Keratinocyte (primary cell): ENCODE data around the gene DUSP5. TPM values are rescaled to one million over a fixed set of nuclear protein-coding genes. Genes with fewer than 3 reads are reported as not detected.
"Not testable (repeated sequence)": the region's sequence is repeated elsewhere in the genome, so short reads cannot be mapped to it uniquely, and the experiment has no call there.

Source experiments
- DNase-seq: peaks from one replicate; pipeline ENCODE4 v3.0.0-alpha.2; 2011; ENCODE audit warnings: low read depth, missing footprints, low spot score
- FAIRE-seq: peaks from 2 replicates; lab custom pipeline; 2011; peaks lifted over from hg19 to GRCh38; lab: Jason Lieb, UNC
- H2AFZ ChIP-seq: 2 replicates; pipeline ENCODE4 v1.6.0; 2012; ENCODE audit warnings: low read length, control low read depth, inconsistent platforms; ENCODE audit not compliant: control insufficient read depth
- H3K27ac ChIP-seq: 2 replicates; pipeline ENCODE4 v1.5.1; 2011; ENCODE audit warnings: low read length; ENCODE audit not compliant: control insufficient read depth, insufficient read depth
- H3K27me3 ChIP-seq: 3 replicates; pipeline ENCODE4 v1.6.0; 2011; ENCODE audit warnings: low read length; ENCODE audit not compliant: control insufficient read depth, insufficient read depth; ENCODE audit errors: extremely low read depth
- H3K36me3 ChIP-seq, 2 experiments: 2 replicates in 1 of 2; 3 replicates in 1 of 2; pipeline ENCODE4 v1.5.1; 2011; ENCODE audit warnings: low read length in 2 of 2, mild to moderate bottlenecking in 1 of 2; ENCODE audit not compliant: control insufficient read depth in 2 of 2, insufficient read depth in 2 of 2; ENCODE audit errors: extremely low read depth in 1 of 2
- H3K4me1 ChIP-seq: 3 replicates; pipeline ENCODE4 v1.5.1; 2011; ENCODE audit warnings: low read length; ENCODE audit not compliant: control insufficient read depth, insufficient read depth; ENCODE audit errors: extremely low read depth
- H3K4me2 ChIP-seq: 3 replicates; pipeline ENCODE4 v1.6.0; 2011; ENCODE audit warnings: low read depth, low read length; ENCODE audit not compliant: control insufficient read depth, insufficient read depth; ENCODE audit errors: extremely low read depth
- H3K4me3 ChIP-seq, 3 experiments: fragments of 200-600 bp in 1 of 3; sonication (generic) in 1 of 3; 2 replicates in 2 of 3; 3 replicates in 1 of 3; pipeline ENCODE4 v1.5.1; 2011 to 2016; ENCODE audit warnings: low read length in 3 of 3, mild to moderate bottlenecking in 3 of 3, control low read depth in 2 of 3, inconsistent platforms in 1 of 3, low read depth in 1 of 3, mixed read lengths in 1 of 3, mixed run types in 1 of 3, moderate library complexity in 1 of 3; ENCODE audit not compliant: control insufficient read depth in 2 of 3, insufficient read depth in 2 of 3; ENCODE audit errors: extremely low read depth in 1 of 3
- H3K79me2 ChIP-seq: 2 replicates; pipeline ENCODE4 v1.6.0; 2012; ENCODE audit warnings: low read length; ENCODE audit not compliant: control insufficient read depth, insufficient read depth
- H3K9ac ChIP-seq: 3 replicates; pipeline ENCODE4 v1.6.0; 2011; ENCODE audit warnings: low read length; ENCODE audit not compliant: control insufficient read depth, insufficient read depth; ENCODE audit errors: extremely low read depth
- H3K9me1 ChIP-seq: 3 replicates; pipeline ENCODE4 v1.6.0; 2011; ENCODE audit warnings: low read length; ENCODE audit not compliant: control insufficient read depth, insufficient read depth; ENCODE audit errors: extremely low read depth
- H3K9me3 ChIP-seq: 2 replicates; pipeline ENCODE4 v1.5.1; 2012; ENCODE audit warnings: low read depth, low read length; ENCODE audit not compliant: control insufficient read depth
- H4K20me1 ChIP-seq: 3 replicates; pipeline ENCODE4 v1.6.0; 2011; ENCODE audit warnings: low read length; ENCODE audit not compliant: control insufficient read depth, insufficient read depth; ENCODE audit errors: extremely low read depth
- CTCF ChIP-seq, 3 experiments: IDR thresholded peaks in 1 of 3; conservative IDR thresholded peaks in 1 of 3; optimal IDR thresholded peaks in 1 of 3; 2 replicates in 2 of 3; 3 replicates in 1 of 3; pipeline versions ENCODE3 to v1.5.1; 2011; ENCODE audit warnings: low read length in 3 of 3, mild to moderate bottlenecking in 3 of 3, moderate library complexity in 2 of 3, control low read depth in 1 of 3, inconsistent platforms in 1 of 3; ENCODE audit not compliant: insufficient read depth in 2 of 3; ENCODE audit errors: extremely low read depth in 1 of 3
- EZH2 ChIP-seq: IDR thresholded peaks from one replicate; pipeline ENCODE4 v1.6.1; 2012; ENCODE audit warnings: inconsistent platforms, mild to moderate bottlenecking, low read length, moderate library complexity
- dilution Hi-C: fragments of 300-500 bp; cut with MboI; formaldehyde crosslinking; loops from one replicate; pipeline ENCODE4 v1.7.0; 2020; ENCODE audit warnings: low sequenced_read_pairs; ENCODE audit not compliant: extremely low pct_ligation_motif_present
- polyA plus RNA-seq, 5 experiments: library from polyadenylated mRNA; depleted of rRNA in 3 of 5; stranded (reverse) in 3 of 5; stranded (forward) in 1 of 5; unstranded in 1 of 5; fragments of >200 nt; gene quantifications; 1 replicate in 1 of 5; 2 replicates in 3 of 5; 3 replicates in 1 of 5; pipeline versions ENCODE4 v1.2.1 to v1.2.3, GENCODE V29; 2011 to 2012; ENCODE audit warnings: missing spikeins in 2 of 5, low read depth in 1 of 5, low replicate concordance in 1 of 5

The DUSP5 gene
- polyA plus RNA-seq, 1 donor (not counting 4 experiments of a cell fraction or from before 2014, with no cell fraction given): 49.6 TPM

DNA sequence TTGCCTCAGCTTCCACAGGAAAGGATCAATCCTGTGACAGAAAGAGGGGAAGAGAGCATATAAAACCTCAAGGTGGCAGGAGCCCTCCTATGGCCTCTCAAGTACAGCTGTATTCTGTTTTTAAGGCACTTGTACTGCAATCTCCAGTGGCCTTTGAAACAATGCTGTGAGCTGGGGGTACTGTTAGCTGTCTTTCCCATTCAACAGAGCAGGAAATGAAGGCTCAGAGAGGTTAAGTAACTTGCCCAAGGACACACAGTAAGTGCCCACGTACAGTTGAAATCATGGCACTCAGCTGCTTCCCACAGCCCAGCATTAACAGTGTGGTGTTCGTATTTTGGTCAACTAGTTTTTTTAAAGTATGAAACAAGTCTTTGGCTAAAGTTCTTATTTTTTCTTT lies 34.0 kb downstream of the DUSP5 start:
- no peak overlapping the region for H3K4me2 ChIP-seq
- H3K27ac ChIP-seq: no peak overlapping the region
- no peaks in the 10 kb centered on the region for H4K20me1 ChIP-seq
- FAIRE-seq: no peak
- TF ChIP-seq EZH2 (no peak), CTCF (optimal IDR thresholded peaks at IDR 0.05 in 1 of 3, IDR thresholded peaks at IDR 0.05 in 1 of 3, conservative IDR thresholded peaks at IDR 0.05 in 1 of 3; ENCODE audit: extremely low read depth in 1 of 3, insufficient read depth in 2 of 3, low read length in 3 of 3) (no peak)
- H3K9ac ChIP-seq: no peak overlapping the region
- peaks cover 2% of the 10 kb centered on the region for H3K9me1 ChIP-seq
- no peak overlapping the region for H3K4me3 ChIP-seq
- no peak for DNase-seq
- no peak overlapping the region for H2AFZ ChIP-seq
- no peaks in the 10 kb centered on the region for H3K27me3 ChIP-seq
- H3K4me1 ChIP-seq: peaks cover 47% of the 10 kb centered on the region
- H3K79me2 ChIP-seq: no peaks in the 10 kb centered on the region
- no peaks in the 10 kb centered on the region for H3K36me3 ChIP-seq
- no peaks in the 10 kb centered on the region for H3K9me3 ChIP-seq
- dilution Hi-C loops: no loop called here

DNA sequence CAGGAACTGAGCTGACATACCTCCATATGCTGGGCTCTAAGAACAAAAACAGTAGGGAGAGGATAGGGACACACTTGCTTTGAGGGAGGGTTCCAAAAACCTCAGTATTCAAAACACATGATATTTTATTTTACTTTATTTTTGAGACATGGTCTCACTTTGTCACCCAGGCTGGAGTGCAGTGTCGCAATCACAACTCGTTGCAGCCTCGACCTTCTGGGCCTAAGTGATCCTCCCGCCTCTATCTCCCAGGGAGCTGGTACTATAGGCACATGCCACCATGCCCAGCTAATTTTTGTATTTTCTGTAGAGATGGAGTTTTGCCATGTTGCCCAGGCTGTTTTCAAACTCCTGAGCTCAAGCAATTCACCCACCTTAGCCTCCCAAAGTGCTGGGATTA lies 34.9 kb downstream of the DUSP5 start:
- not testable (repeated sequence) for H3K4me2 ChIP-seq, H3K9ac ChIP-seq

GRCh38 chr10:110533149-110533548 lies 35.4 kb downstream of the DUSP5 start:
- H3K79me2 ChIP-seq: no peaks in the 10 kb centered on the region
- no peaks in the 10 kb centered on the region for H4K20me1 ChIP-seq
- H3K27ac ChIP-seq: no peak overlapping the region
- no peak overlapping the region for H3K9ac ChIP-seq
- H3K4me1 ChIP-seq: peaks cover 35% of the 10 kb centered on the region
- no peak overlapping the region for H3K4me2 ChIP-seq
- no peaks in the 10 kb centered on the region for H3K27me3 ChIP-seq
- no peak overlapping the region for H2AFZ ChIP-seq
- dilution Hi-C loops: no loop called here
- no peak overlapping the region for H3K4me3 ChIP-seq
- FAIRE-seq: no peak
- no peak for DNase-seq
- TF ChIP-seq CTCF (optimal IDR thresholded peaks at IDR 0.05 in 1 of 3, IDR thresholded peaks at IDR 0.05 in 1 of 3, conservative IDR thresholded peaks at IDR 0.05 in 1 of 3; ENCODE audit: extremely low read depth in 1 of 3, insufficient read depth in 2 of 3, low read length in 3 of 3) (no peak), EZH2 (no peak)
- H3K9me3 ChIP-seq: no peaks in the 10 kb centered on the region
- no peaks in the 10 kb centered on the region for H3K36me3 ChIP-seq
- H3K9me1 ChIP-seq: peaks cover 2% of the 10 kb centered on the region

More for the DNA sequence above, 34.9 kb downstream of the DUSP5 start:
- dilution Hi-C loops, H4K20me1 ChIP-seq, DNase-seq, H3K27me3 ChIP-seq, H3K36me3 ChIP-seq, FAIRE-seq, H3K9me1 ChIP-seq, H2AFZ ChIP-seq, H3K9me3 ChIP-seq, H3K4me3 ChIP-seq, H3K79me2 ChIP-seq, H3K27ac ChIP-seq: not testable (repeated sequence)
- H3K4me1 ChIP-seq: peaks cover 40% of the 10 kb centered on the region
